Nephron (organoid): Measurements from ENCODE around the gene MACROD2.

Experiments
- H3K27ac Mint-ChIP-seq, 3 experiments: 2 replicates each; pipeline ENCODE4 v1.8.0; 2020; ENCODE audit warnings: mixed read lengths in 3 of 3, mild to moderate bottlenecking in 2 of 3, moderate library complexity in 1 of 3
- H3K27me3 Mint-ChIP-seq: 2 replicates; pipeline ENCODE4 v1.8.0; 2021; ENCODE audit warnings: low read depth, mild to moderate bottlenecking, moderate library complexity, mixed read lengths
- H3K36me3 Mint-ChIP-seq: 2 replicates; pipeline ENCODE4 v1.8.0; 2020; ENCODE audit warnings: low read depth, mixed read lengths
- H3K4me1 Mint-ChIP-seq: 2 replicates; pipeline ENCODE4 v1.8.0; 2020; ENCODE audit warnings: mixed read lengths
- H3K4me3 Mint-ChIP-seq, 3 experiments: 2 replicates each; pipeline ENCODE4 v1.8.0; 2020; ENCODE audit warnings: mild to moderate bottlenecking in 3 of 3, mixed read lengths in 3 of 3, moderate library complexity in 2 of 3
- H3K9me3 Mint-ChIP-seq: 2 replicates; pipeline ENCODE4 v1.8.0; 2020; ENCODE audit warnings: mixed read lengths
- TF ChIP-seq, protein P1 (sequence below), 3 experiments: fragments of 200-600 bp; sonication (generic); IDR thresholded peaks; one replicate each; pipeline ENCODE4 v1.5.0; 2021; ENCODE audit warnings: antibody characterized with exemption in 3 of 3; ENCODE audit not compliant: unreplicated experiment in 3 of 3

MACROD2 gene

DNA sequence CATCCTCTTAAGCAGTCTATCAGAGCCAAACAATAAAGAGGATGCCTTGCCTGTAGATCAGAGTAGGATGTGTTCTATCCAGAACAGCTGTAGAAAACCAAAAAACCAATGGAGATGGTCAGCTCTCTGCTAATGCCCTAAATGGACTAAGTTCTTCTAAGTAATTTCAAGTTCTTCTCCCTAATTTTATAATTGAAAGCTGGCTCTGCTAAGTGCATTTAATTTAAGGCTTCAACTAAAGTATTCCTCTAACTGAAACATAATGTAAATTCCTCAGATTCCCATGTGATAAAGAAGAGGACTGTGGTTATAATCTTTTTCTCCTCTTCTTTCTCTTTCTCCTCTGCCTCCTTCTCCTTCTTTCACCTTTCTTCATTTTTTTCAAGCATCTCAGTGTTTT is 1868.4 kb downstream of the MACROD2 start:
- peaks cover 5% of the 10 kb centered on the region for H3K27me3 Mint-ChIP-seq
- H3K36me3 Mint-ChIP-seq: no peaks in the 10 kb centered on the region
- no peak overlapping the region for H3K4me3 Mint-ChIP-seq
- peaks cover 24% of the 10 kb centered on the region for H3K4me1 Mint-ChIP-seq
- TF ChIP-seq, protein P1, sequence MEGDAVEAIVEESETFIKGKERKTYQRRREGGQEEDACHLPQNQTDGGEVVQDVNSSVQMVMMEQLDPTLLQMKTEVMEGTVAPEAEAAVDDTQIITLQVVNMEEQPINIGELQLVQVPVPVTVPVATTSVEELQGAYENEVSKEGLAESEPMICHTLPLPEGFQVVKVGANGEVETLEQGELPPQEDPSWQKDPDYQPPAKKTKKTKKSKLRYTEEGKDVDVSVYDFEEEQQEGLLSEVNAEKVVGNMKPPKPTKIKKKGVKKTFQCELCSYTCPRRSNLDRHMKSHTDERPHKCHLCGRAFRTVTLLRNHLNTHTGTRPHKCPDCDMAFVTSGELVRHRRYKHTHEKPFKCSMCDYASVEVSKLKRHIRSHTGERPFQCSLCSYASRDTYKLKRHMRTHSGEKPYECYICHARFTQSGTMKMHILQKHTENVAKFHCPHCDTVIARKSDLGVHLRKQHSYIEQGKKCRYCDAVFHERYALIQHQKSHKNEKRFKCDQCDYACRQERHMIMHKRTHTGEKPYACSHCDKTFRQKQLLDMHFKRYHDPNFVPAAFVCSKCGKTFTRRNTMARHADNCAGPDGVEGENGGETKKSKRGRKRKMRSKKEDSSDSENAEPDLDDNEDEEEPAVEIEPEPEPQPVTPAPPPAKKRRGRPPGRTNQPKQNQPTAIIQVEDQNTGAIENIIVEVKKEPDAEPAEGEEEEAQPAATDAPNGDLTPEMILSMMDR (IDR thresholded peaks at IDR 0.05; ENCODE audit: unreplicated experiment in 3 of 3): no peak
- H3K9me3 Mint-ChIP-seq: peaks cover 3% of the 10 kb centered on the region
- H3K27ac Mint-ChIP-seq: peak overlapping the region in 1 of 3 experiments; percentile 41

DNA sequence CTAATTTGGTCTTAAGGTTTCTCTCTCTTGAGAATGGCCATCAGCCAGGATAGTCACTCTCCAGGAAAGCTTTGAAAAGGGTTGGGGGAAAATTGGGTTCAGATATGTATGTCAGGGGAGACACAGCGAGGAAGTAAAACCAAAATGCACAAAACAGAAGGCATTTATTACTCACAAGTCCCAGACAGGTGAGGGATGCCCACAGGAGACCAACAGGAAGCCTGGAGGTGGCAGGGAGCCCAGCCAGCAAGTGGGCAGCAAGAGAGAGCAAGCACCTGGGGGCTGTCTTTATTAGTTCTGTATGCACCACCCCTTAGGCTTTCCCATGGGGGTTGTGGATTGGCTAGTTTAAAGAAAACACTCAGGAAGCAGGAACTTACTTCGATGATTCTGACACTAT is 1870.2 kb downstream of the MACROD2 start:
- Mint-ChIP-seq H3K27ac (no peak overlapping the region), H3K4me1 (peaks cover 24% of the 10 kb centered on the region)
- TF ChIP-seq, protein P1 (IDR thresholded peaks at IDR 0.05; ENCODE audit: unreplicated experiment in 3 of 3): no peak

DNA sequence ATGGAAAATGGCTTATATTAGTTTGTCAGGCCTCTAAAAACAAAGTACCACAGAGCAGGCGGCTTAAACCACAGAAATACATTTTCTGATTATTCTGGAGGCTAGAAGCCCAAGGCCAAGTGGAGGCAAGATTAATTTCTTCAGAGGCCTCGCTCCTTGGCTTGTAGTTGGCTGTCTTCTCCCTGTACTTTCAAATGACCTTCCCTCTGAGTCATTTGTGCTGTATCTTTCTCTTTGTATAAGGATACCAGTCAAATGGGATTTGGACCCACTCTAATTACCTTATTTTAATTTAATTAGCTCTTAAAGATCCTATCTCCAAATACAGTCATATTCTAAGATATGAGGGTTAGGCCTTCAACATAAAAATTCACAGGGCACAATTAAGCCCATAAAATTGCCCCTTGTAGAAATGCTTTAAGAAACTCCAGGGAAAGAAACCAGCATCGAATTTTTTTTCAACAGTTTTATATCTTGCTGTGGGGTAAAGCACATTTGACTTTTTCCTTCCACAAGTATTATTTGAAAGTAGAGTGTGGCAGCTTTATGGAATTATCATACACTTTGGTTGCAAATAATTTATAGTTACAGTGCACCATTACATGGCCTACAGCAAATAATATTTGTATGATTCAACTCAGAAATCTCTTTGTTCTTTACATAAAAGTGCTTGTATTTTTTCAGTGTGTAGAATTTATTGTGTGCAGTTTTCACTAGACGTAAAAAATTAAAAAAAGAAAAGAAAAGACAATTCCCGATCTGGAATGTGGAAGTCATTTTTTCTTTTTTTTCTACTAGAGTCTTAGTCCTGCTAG is 1871.8 kb downstream of the MACROD2 start:
- H3K9me3 Mint-ChIP-seq: peaks cover 3% of the 10 kb centered on the region
- no peak overlapping the region for H3K4me3 Mint-ChIP-seq
- TF ChIP-seq, protein P1 (IDR thresholded peaks at IDR 0.05; ENCODE audit: unreplicated experiment in 3 of 3): no peak
- peak overlapping the region; percentile 73 to 87 (median 82) for H3K27ac Mint-ChIP-seq
- peaks cover 5% of the 10 kb centered on the region for H3K27me3 Mint-ChIP-seq
- H3K36me3 Mint-ChIP-seq: no peaks in the 10 kb centered on the region
- H3K4me1 Mint-ChIP-seq: peaks cover 18% of the 10 kb centered on the region

More for the DNA sequence above, 1870.2 kb downstream of the MACROD2 start:
- peaks cover 3% of the 10 kb centered on the region for H3K9me3 Mint-ChIP-seq
- peaks cover 5% of the 10 kb centered on the region for H3K27me3 Mint-ChIP-seq
- no peaks in the 10 kb centered on the region for H3K36me3 Mint-ChIP-seq
- H3K4me3 Mint-ChIP-seq: no peak overlapping the region

DNA sequence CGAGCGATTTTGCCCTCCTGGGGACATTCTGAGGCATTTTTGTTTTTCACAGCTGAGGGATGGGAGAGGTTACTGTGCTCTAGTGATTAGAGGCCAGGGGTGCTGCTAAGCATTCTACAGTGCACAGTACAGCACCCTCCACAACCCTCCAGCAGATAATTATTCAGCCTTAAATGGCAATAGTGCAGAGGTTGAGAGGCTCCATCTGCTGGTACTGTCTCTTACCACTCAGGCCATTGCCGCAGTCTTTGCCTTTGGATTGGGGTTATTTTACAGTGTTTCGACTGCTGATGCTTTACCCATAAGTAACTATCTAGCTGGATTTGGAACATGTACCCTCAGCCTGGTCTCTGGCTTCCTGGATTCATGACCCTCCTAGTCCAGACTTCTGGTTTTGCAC is 1872.6 kb downstream of the MACROD2 start:
- TF ChIP-seq, protein P1 (IDR thresholded peaks at IDR 0.05; ENCODE audit: unreplicated experiment in 3 of 3): peak in 1 of 3 experiments; percentile 21
- H3K4me3 Mint-ChIP-seq: no peak overlapping the region
- H3K27ac Mint-ChIP-seq: peak overlapping the region; percentile 73 to 87 (median 82)
- H3K4me1 Mint-ChIP-seq: peaks cover 12% of the 10 kb centered on the region
- no peaks in the 10 kb centered on the region for H3K36me3 Mint-ChIP-seq
- H3K27me3 Mint-ChIP-seq: peaks cover 5% of the 10 kb centered on the region
- H3K9me3 Mint-ChIP-seq: peaks cover 3% of the 10 kb centered on the region

DNA sequence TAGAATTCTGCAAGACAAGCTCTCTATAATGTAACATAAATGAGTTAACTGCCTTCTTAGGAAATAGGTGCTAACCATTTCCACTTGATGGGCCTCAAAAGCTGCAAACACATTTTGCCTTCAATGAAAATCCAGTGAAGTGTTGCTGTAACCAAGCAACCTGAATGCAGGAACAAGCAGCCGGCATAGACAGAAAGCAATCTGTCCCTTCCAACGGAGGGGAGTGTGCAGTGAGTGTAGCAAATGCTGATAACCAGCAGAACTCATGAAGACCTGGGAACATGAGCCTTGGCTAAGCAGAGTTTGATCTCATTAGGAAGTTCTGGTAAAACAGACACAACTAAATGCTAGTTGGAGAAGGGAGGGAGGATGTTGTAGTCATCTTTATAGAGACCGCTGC is 1880.1 kb downstream of the MACROD2 start:
- Mint-ChIP-seq H3K4me3 (no peak overlapping the region), H3K27me3 (no peaks in the 10 kb centered on the region), H3K9me3 (peaks cover 18% of the 10 kb centered on the region), H3K27ac (peak overlapping the region; percentile 6 to 23 (median 21)), H3K36me3 (no peaks in the 10 kb centered on the region), H3K4me1 (peaks cover 5% of the 10 kb centered on the region)
- TF ChIP-seq, protein P1 (IDR thresholded peaks at IDR 0.05; ENCODE audit: unreplicated experiment in 3 of 3): no peak

DNA sequence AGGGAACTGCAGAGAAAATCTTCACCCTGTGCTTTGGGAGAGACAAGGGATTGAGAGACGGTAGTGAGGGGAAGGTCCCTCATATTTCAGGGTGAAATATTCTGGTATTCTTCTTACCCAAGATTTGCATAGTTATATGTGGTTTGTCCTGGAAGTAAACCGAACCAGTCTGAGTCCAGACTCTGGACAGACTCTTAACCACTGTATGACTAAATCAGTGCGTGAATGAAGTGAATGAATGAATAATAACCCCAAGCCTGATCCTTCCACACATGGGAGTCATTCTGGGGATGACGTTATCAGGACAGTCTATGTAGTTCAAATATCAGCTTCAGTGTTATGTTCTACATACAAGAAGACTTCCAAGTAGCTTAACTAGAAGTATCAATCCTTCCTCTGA is 1887.2 kb downstream of the MACROD2 start:
- H3K27ac Mint-ChIP-seq: no peak overlapping the region
- H3K4me1 Mint-ChIP-seq: no peaks in the 10 kb centered on the region
- TF ChIP-seq, protein P1 (IDR thresholded peaks at IDR 0.05; ENCODE audit: unreplicated experiment in 3 of 3): no peak
- H3K9me3 Mint-ChIP-seq: peaks cover 35% of the 10 kb centered on the region
- no peak overlapping the region for H3K4me3 Mint-ChIP-seq
- H3K27me3 Mint-ChIP-seq: no peaks in the 10 kb centered on the region
- no peaks in the 10 kb centered on the region for H3K36me3 Mint-ChIP-seq
